Transverse colon (tissue), 4 donors: ENCODE measurements around the gene MYG1. TPM values are rescaled to one million over a fixed set of nuclear protein-coding genes. Genes with fewer than 3 reads are reported as not detected.
A peak's percentile ranks its signal among the peaks of the same experiment; 100 is the strongest.
"Not testable (repeated sequence)": the region's sequence is repeated elsewhere in the genome, so short reads cannot be mapped to it uniquely, and the experiment has no call there.

Experiments
- DNase-seq: peaks from one replicate; pipeline ENCODE4 v3.0.0-alpha.2; 2019
- H3K27ac ChIP-seq, 4 donors: fragments of 200-600 bp; sonication (generic); 2 replicates each; pipeline ENCODE4 v1.5.1; 2016 to 2018; ENCODE audit warnings: inconsistent platforms in 4 of 4
- H3K27me3 ChIP-seq: fragments of 200-600 bp; sonication (generic); 2 replicates; pipeline ENCODE4 v1.5.1; 2017; ENCODE audit warnings: inconsistent platforms
- H3K36me3 ChIP-seq, 4 donors: fragments of 200-600 bp; sonication (generic); 2 replicates each; pipeline ENCODE4 v1.5.1; 2017 to 2019; ENCODE audit warnings: inconsistent platforms in 4 of 4
- H3K4me1 ChIP-seq, 4 donors: fragments of 200-600 bp; sonication (generic); 2 replicates each; pipeline ENCODE4 v1.5.1; 2017 to 2020; ENCODE audit warnings: inconsistent platforms in 4 of 4
- H3K4me3 ChIP-seq, 4 donors: fragments of 200-600 bp; sonication (generic); 1 replicate in 1 of 4; 2 replicates in 3 of 4; pipeline versions ENCODE4 v1.5.1 to v1.6.1; 2017 to 2019; ENCODE audit warnings: inconsistent platforms in 4 of 4
- H3K9me3 ChIP-seq, 2 donors: fragments of 200-600 bp; sonication (generic); 2 replicates each; pipeline ENCODE4 v1.5.1; 2017 to 2019; ENCODE audit warnings: inconsistent platforms in 2 of 2
- CTCF ChIP-seq, 5 experiments: fragments of 200-600 bp in 3 of 5; fragments of 450-650 bp in 2 of 5; sonication (generic) in 3 of 5; IDR thresholded peaks; 1 replicate in 2 of 5; 2 replicates in 3 of 5; pipeline ENCODE4 v1.5.1; 2016 to 2017; ENCODE audit warnings: antibody characterized with exemption in 5 of 5, inconsistent platforms in 3 of 5, mild to moderate bottlenecking in 2 of 5, moderate library complexity in 1 of 5
- EP300 ChIP-seq: sonication (generic); formaldehyde crosslinking; IDR thresholded peaks from one replicate; pipeline ENCODE4 v1.6.1; 2017; ENCODE audit warnings: antibody characterized with exemption, low read depth
- POLR2A ChIP-seq: fragments of 450-650 bp; IDR thresholded peaks from one replicate; pipeline ENCODE4 v1.6.1; 2016; ENCODE audit warnings: antibody characterized with exemption, mild to moderate bottlenecking, moderate library complexity
- POLR2AphosphoS5 ChIP-seq, 3 donors: sonication (generic); formaldehyde crosslinking; IDR thresholded peaks; one replicate each; pipeline ENCODE4 v1.6.1; 2016; ENCODE audit warnings: antibody characterized with exemption in 3 of 3
- WGBS, 2 donors: methylation state at CpG; one replicate each; pipeline ENCODE4 v1.1.5; 2018; ENCODE audit warnings: low coverage in 1 of 2; 5-methylcytosine and 5-hydroxymethylcytosine counted together
- in situ Hi-C, 4 donors: fragments of 200-750 bp; cut with MboI; loops; one replicate each; pipeline versions ENCODE4 v1.15.0 to v1.15.1; 2017; ENCODE audit warnings: low sequenced_read_pairs in 3 of 4, low pct_ligation_motif_present in 1 of 4, low pct_unique_long_range_greater_than_20kb in 1 of 4
- intact Hi-C: fragments of 100-400 bp; cut with DNase I; formaldehyde crosslinking; loops from one replicate; pipeline ENCODE4 v1.15.1; 2023; ENCODE audit warnings: low total_unique reads
- total RNA-seq, 4 donors: library from RNA; depleted of rRNA; stranded (reverse); fragments of >200 nt; gene quantifications; one replicate each; pipeline ENCODE4 v1.1.0, GENCODE V29; 2016

MYG1 gene
- total RNA-seq, 4 donors from 2014 or later = 12.7 to 37.0 (median 24.3) TPM

GRCh38 chr12:53292426-53292825 lies 7.1 kb upstream of the MYG1 start:
- no peaks in the 10 kb centered on the region for H3K27me3 ChIP-seq
- H3K9me3 ChIP-seq = no peaks in the 10 kb centered on the region
- DNase-seq = no peak
- H3K4me1 ChIP-seq = peaks cover 7 to 22% (median 14%) of the 10 kb centered on the region in 4 donors
- intact Hi-C loops = no loop called here
- no peak overlapping the region for H3K4me3 ChIP-seq
- H3K27ac ChIP-seq = no peak overlapping the region
- in situ Hi-C loops = loop anchor here in 1 of 4 donors (25.0 kb wide), 1 partner anchor 230 kb away; the partner anchor contains the start of gene TNS2
- H3K36me3 ChIP-seq = no peaks in the 10 kb centered on the region
- TF ChIP-seq POLR2A (no peak), EP300 (no peak), CTCF (IDR thresholded peaks at IDR 0.05) (no peak), POLR2AphosphoS5 (IDR thresholded peaks at IDR 0.05) (no peak)

- peaks cover 9 to 41% (median 24%) of the 10 kb centered on the region in 4 donors for H3K4me1 ChIP-seq
- H3K27me3 ChIP-seq = no peaks in the 10 kb centered on the region
- peak within 1 kb of the TSS; percentile 85 to 93 (median 87) for H3K27ac ChIP-seq
- no peaks in the 10 kb centered on the region for H3K9me3 ChIP-seq
- H3K4me3 ChIP-seq = peak within 1 kb of the TSS; percentile 38 to 84 (median 68)
- intact Hi-C loops (no loop called here), in situ Hi-C loops (loop anchor here in 1 of 4 donors (25.0 kb wide), 1 partner anchor 233 kb away; the partner anchor contains the start of gene TNS2)
- peak; percentile 92 for DNase-seq
- H3K36me3 ChIP-seq = no peaks in the 10 kb centered on the region
- WGBS, 2 donors = 2% methylated on average over 13 to 42 of the region's 42 CpGs
- TF ChIP-seq POLR2AphosphoS5 (IDR thresholded peaks at IDR 0.05) (peak; percentile 67 to 84 (median 82)), CTCF (IDR thresholded peaks at IDR 0.05) (peak in 2 of 5 experiments; percentile 40 to 51), POLR2A (peak; percentile 81), EP300 (no peak)
Observed at GRCh38 chr12:53295070-53295890, 4.2 kb upstream of the MYG1 start, which contains the start of gene PFDN5. Gene PFDN5, plus strand, starts transcription at chr12:53295542. Its CDS starts 26 bp downstream, at chr12:53295568.

GRCh38 chr12:53295891-53296219 lies 3.6 kb upstream of the MYG1 start:
- in situ Hi-C loops = loop anchor here in 1 of 4 donors (25.0 kb wide), 1 partner anchor 234 kb away; the partner anchor contains the start of gene TNS2
- no peaks in the 10 kb centered on the region for H3K9me3 ChIP-seq
- no peaks in the 10 kb centered on the region for H3K27me3 ChIP-seq
- TF ChIP-seq EP300 (no peak), POLR2AphosphoS5 (IDR thresholded peaks at IDR 0.05) (no peak), POLR2A (no peak), CTCF (IDR thresholded peaks at IDR 0.05) (no peak)
- H3K4me1 ChIP-seq = peaks cover 14 to 47% (median 29%) of the 10 kb centered on the region in 4 donors
- DNase-seq = no peak
- H3K27ac ChIP-seq = peak overlapping the region; percentile 85 to 93 (median 87)
- intact Hi-C loops = no loop called here
- 0 to 3% methylated on average over 10 to 12 of the region's 12 CpGs for WGBS, 2 donors
- no peaks in the 10 kb centered on the region for H3K36me3 ChIP-seq
- peak overlapping the region; percentile 38 to 84 (median 68) for H3K4me3 ChIP-seq

- in situ Hi-C loops = loop anchor here in 1 of 4 donors (25.0 kb wide), 1 partner anchor 235 kb away; the partner anchor contains the start of gene TNS2
- H3K36me3 ChIP-seq, H3K4me3 ChIP-seq, intact Hi-C loops, DNase-seq, H3K9me3 ChIP-seq, H3K27me3 ChIP-seq: not testable (repeated sequence)
- WGBS, 2 donors = 96% methylated on average over 10 of the region's 10 CpGs; no CpG with 5 or more reads in 1 of the 2 donors
- Histone ChIP-seq H3K27ac (peak overlapping the region in 1 of 4 donors; percentile 72), H3K4me1 (peaks cover 14 to 59% (median 30%) of the 10 kb centered on the region in 4 donors)
Observed at GRCh38 chr12:53297106-53297505, 2.4 kb upstream of the MYG1 start.
